SK-N-SH treated with all-trans-retinoic acid at 6 μM for 48 hours (cell line): ENCODE data around the gene TRIM43.
"Not testable (repeated sequence)": the region's sequence is repeated elsewhere in the genome, so short reads cannot be mapped to it uniquely, and the experiment has no call there.

Experiments used
- ATAC-seq: fragments of 200-7000 bp; cut with Tn5 transposase; 3 replicates; pipeline ENCODE4 v1.9.1; 2020; ENCODE audit warnings: mild to moderate bottlenecking, moderate library complexity

Gene TRIM43

DNA sequence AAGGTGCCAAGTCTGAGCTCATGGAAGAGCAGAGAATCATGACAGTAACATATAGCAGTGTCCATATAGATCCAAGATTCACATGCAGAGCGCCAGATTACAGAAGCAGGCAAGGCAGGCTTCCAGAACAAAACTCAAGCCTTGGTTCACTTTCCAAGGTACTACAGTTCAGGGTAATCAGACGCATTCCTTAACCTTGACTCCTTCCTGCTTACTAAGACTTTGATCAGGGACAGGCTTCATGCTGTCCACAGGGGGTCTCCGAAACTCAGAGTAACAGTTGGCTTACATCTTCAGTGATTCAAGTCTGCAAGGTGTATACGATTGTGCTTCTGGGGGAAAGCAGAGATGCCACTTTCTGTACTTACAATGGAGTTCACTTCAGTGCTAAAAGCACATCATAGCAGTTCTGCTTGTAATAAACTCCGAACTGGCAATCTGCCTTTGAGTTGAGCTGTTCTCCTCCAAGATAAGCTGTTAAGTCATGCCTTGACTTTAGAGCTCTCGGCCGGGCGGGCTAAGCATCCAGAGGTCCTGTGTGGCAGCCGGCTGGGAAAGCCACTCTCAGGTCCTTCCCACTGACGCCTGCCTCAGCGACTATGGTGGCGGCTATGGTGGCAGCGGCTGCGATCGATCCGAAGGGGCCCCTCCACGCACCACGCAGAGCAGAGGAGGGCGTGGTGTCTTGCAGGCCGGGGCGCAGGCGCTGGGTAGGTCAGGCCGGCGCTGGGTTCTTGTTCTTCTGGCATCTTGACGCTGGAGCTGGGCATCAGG is 48.9 kb downstream of the TRIM43 start:
- ATAC-seq = peak; percentile 62

DNA sequence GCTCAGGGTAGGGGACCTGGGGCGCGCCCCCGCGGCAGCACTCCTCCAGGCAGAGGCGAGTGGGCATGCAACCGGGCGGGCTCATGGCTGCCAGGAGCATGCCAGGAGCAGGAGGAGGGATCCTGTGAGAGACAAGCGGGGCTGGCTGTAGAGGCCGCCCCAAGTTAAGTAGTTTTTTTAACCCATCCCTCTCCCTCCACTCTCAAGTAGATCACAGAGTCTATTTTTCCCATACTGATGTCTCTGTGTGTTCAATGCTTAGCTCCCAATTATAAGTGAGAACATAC is 49.4 kb downstream of the TRIM43 start:
- ATAC-seq = peak; percentile 52

DNA sequence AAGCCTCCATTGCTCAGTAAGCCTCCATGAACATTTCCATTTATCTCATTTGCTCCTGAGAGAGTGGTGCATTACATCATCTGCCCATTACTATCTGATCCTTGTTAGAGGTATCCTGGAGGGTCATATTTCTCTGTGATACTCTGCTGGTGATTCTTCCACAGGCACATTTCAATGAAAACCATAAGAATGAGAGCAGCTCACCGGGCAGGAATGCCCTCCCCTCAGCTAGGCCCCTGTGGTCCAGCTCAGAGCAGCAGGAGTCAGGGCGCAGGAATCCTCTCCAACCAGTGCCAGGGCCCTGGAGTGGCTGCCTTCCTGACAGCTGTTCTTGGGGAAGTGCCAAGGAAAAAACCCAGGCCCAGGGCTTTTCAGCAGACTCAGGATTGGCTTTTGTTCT is 50.0 kb downstream of the TRIM43 start:
- ATAC-seq = peak; percentile 76

DNA sequence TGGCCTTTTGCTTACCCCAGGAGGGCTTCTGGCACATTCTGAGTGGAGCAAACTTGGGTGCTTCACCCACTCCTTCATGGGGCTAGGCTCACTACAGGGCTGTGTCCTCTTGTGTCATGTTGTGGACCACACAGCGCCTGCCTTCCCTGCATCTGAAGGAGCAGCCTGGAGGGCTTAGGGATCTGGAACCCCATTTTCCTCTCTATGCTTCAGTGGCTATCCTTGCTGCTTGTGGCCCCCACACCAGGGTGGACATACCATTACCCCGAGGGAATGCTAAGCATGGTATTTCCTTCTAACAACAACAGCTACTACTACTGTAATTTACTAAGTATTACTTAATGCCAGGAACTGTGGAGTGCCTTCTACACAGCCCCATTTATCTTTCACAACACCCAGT is 50.6 kb downstream of the TRIM43 start:
- ATAC-seq = not testable (repeated sequence)

DNA sequence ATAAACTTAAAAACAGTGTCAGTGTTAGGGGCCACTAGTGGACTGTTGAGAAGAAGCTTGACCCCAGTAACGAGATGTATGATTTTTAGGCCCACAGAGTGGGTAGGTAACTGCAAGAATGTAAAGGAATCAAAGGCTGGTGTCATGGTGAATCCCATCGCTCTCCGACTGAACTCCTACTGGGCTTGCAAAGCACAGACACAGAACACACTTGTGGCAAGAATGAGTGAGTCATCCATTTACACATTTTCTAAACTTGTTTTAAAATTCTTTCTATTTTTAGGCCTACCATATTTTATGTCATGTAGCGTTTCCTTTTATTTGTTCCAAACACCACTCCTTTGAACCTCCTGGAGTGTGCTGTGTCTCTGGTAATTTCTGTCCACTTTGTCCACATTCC is 51.1 kb downstream of the TRIM43 start:
- ATAC-seq = peak; percentile 44

DNA sequence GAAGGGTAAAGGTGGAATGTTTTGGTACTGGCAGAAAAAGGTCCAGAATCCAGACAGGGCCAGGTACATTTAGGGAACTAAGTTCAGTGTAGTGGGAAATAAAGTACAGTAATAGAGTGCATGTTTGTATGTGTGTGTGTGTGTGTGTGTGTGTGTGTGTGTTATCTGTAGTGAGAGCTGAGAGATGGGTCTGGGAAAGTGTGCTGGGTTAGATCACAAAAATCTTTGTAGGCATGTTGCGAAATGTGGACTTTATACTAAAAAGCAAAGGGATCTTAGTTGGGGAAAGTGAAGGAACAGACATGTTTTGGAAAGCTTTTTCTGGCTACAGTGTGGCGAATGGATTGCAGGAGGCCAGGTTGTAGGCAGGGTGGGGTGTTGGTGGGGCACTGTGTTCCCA is 53.5 kb downstream of the TRIM43 start:
- ATAC-seq = not testable (repeated sequence)

DNA sequence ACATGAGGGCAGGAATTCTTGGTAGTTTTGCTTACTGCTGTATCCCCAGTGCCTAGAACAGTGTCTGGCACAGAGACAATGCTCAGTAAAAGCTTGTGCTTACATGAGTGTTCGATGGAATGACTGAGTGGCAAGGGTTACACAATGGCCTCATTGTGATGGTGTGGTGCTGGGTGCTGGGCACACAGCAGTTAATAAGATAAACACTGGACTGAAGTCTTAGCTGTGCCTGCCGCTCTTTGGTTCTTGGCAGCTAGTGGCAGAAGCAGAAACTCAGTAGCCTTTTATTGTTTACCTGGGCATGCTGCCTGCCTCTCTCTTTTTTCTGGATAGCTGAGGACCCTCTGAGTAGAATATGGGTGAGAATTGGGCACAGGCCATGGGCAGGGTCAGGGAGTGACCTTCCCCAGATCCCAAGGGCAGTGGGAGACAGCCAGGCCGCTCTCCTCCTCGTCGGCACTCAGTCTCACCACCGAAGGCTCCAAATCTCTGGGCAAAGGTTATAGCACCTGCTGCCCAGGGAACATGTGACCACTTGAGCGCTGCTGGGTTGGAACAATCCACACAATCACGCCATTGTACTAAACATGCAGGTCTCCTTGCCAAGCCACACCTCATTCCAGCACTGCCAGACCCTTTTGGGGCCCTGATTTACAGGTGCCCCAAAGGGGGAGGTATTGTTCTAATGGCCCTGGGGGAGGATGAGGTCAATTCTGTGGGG is 54.6 kb downstream of the TRIM43 start:
- ATAC-seq = not testable (repeated sequence)

DNA sequence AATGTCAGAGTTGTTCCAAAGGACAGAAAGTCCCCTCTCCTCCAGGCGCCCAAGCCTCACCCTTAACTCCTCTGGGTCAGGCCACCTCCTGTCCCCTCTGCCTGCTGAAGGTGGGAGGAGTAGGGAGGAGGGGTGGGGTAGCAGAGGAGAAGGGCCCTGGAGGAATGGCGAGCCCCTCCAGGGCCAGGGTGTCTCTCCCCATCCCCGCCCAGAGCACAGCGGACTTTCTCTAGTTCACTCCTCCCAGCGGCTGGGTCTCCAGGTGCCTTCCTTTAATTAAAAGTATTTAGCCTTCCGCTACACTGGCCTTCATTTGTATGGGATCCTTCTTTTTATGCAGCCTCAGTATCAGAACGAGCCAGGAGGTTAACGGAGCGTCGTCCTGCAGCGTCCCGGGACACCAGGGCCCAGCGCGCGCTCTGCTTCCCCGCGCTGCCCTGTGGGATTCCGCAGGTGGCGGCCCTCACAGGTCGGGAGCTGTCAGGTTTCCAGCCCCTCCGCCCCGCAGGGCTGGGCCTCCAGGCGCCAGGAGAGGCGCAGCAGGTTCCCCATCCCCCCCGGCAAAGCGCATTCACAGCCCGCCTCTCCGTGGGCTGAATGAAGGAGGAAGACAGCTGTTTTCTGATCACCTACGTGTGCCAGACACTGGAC is 57.2 kb downstream of the TRIM43 start:
- not testable (repeated sequence) for ATAC-seq
